Measurements from ENCODE around the gene KHDRBS2. TPM values are rescaled to one million over a fixed set of nuclear protein-coding genes. Genes with fewer than 3 reads are reported as not detected.

The KHDRBS2 gene
- total and polyA plus RNA-seq, 11 donors: 0.15 to 0.29 TPM; not detected in 9

GRCh38 chr6:62286470-62286843 is 432 bp upstream of the KHDRBS2 start:
- H3K4me1 ChIP-seq: peaks cover 0 to 8% (median 0%) of the 10 kb centered on the region in 12 donors
- H3K4me3 ChIP-seq: peak overlapping the region in 9 of 12 donors; percentile 30 to 58 (median 45)
- H3K9me3 ChIP-seq: no peaks in the 10 kb centered on the region
- peaks cover 0 to 36% (median 11%) of the 10 kb centered on the region in 9 donors for H3K27me3 ChIP-seq
- DNase-seq (no peak), ATAC-seq (no peak)
- WGBS, 4 donors: 4 to 6% (median 4%) methylated on average over 13 of the region's 13 CpGs
- TF ChIP-seq CTCF (IDR thresholded peaks at IDR 0.05): no peak
- TF ChIP-seq POLR2A (IDR thresholded peaks at IDR 0.05): no peak
- no peaks in the 10 kb centered on the region for H3K36me3 ChIP-seq
- H3K27ac ChIP-seq: no peak overlapping the region
- intact Hi-C loops (cut with DNase I): loop anchor here in 1 of 10 donors (10.0 kb wide), 1 partner anchor 472 kb away; no protein-coding TSS in a partner anchor

- H3K27me3 ChIP-seq: peaks cover 0 to 36% (median 11%) of the 10 kb centered on the region in 9 donors
- TF ChIP-seq CTCF (IDR thresholded peaks at IDR 0.05) (no peak), POLR2A (IDR thresholded peaks at IDR 0.05) (no peak)
- WGBS, 4 donors: 39 to 49% (median 44%) methylated on average over 2 of the region's 2 CpGs
- H3K36me3 ChIP-seq: no peaks in the 10 kb centered on the region
- no peaks in the 10 kb centered on the region for H3K9me3 ChIP-seq
- ATAC-seq (no peak), DNase-seq (no peak)
- peaks cover 0 to 8% (median 0%) of the 10 kb centered on the region in 12 donors for H3K4me1 ChIP-seq
- H3K4me3 ChIP-seq: no peak overlapping the region
- intact Hi-C loops (cut with DNase I): loop anchor here in 1 of 10 donors (10.0 kb wide), 1 partner anchor 470 kb away; no protein-coding TSS in a partner anchor
- no peak overlapping the region for H3K27ac ChIP-seq
These were observed 1.3 kb downstream of the KHDRBS2 start for GRCh38 chr6:62284725-62285124.

- intact Hi-C loops (cut with DNase I): loop anchor here in 1 of 10 donors (10.0 kb wide), 1 partner anchor 469 kb away; no protein-coding TSS in a partner anchor
- Histone ChIP-seq H3K4me3 (no peak overlapping the region), H3K27ac (no peak overlapping the region), H3K9me3 (no peaks in the 10 kb centered on the region), H3K27me3 (peaks cover 0 to 36% (median 11%) of the 10 kb centered on the region in 9 donors), H3K4me1 (peaks cover 0 to 8% (median 0%) of the 10 kb centered on the region in 12 donors), H3K36me3 (no peaks in the 10 kb centered on the region)
- TF ChIP-seq POLR2A (IDR thresholded peaks at IDR 0.05): no peak
- TF ChIP-seq CTCF (IDR thresholded peaks at IDR 0.05): peak in 11 of 12 donors; percentile 19 to 52 (median 31)
- WGBS, 4 donors: 59 to 64% (median 63%) methylated on average over 2 of the region's 2 CpGs
- ATAC-seq: no peak
- DNase-seq: no peak
These were observed 2.1 kb downstream of the KHDRBS2 start for GRCh38 chr6:62283796-62284411.

- no peaks in the 10 kb centered on the region for H3K9me3 ChIP-seq
- DNase-seq (no peak), ATAC-seq (no peak)
- H3K27me3 ChIP-seq: peaks cover 0 to 36% (median 11%) of the 10 kb centered on the region in 9 donors
- intact Hi-C loops (cut with DNase I): loop anchor here in 1 of 10 donors (10.0 kb wide), 1 partner anchor 469 kb away; no protein-coding TSS in a partner anchor
- WGBS, 4 donors: 58 to 64% (median 63%) methylated on average over 2 of the region's 2 CpGs
- no peak for TF ChIP-seq CTCF (IDR thresholded peaks at IDR 0.05)
- TF ChIP-seq POLR2A (IDR thresholded peaks at IDR 0.05): no peak
- H3K4me3 ChIP-seq: no peak overlapping the region
- H3K4me1 ChIP-seq: peaks cover 0 to 8% (median 0%) of the 10 kb centered on the region in 12 donors
- H3K36me3 ChIP-seq: no peaks in the 10 kb centered on the region
- H3K27ac ChIP-seq: no peak overlapping the region
These were observed 2.7 kb downstream of the KHDRBS2 start for GRCh38 chr6:62283365-62283764.
